Measurements from ENCODE around the gene ZNF263.

ZNF263 gene

GRCh38 chr16:3295783-3296182, 12.5 kb downstream of the ZNF263 start:
- no peak for TF ChIP-seq CTCF (conservative IDR thresholded peaks at IDR 0.05; ENCODE audit: low read depth, low read length)
- no peak for DNase-seq (ENCODE audit: low read depth)
- no peak overlapping the region for H3K4me3 ChIP-seq (ENCODE audit: low read length)

- H3K4me3 ChIP-seq (ENCODE audit: low read length): peak overlapping the region; percentile 59
- peak; percentile 89 for DNase-seq (ENCODE audit: low read depth)
- no peak for TF ChIP-seq CTCF (conservative IDR thresholded peaks at IDR 0.05; ENCODE audit: low read depth, low read length)
These were observed 21.1 kb downstream of the ZNF263 start for GRCh38 chr16:3304370-3304769.

- H3K4me3 ChIP-seq (ENCODE audit: low read length): peak within 1 kb of the TSS; percentile 59
- DNase-seq (ENCODE audit: low read depth): peak; percentile 65
- no peak for TF ChIP-seq CTCF (conservative IDR thresholded peaks at IDR 0.05; ENCODE audit: low read depth, low read length)
These were observed 22.1 kb downstream of the ZNF263 start, which contains the start of the genes TIGD7 and ZNF75A for GRCh38 chr16:3305109-3306068. Gene TIGD7 (minus strand): TSS chr16:3305430. CDS start chr16:3300614, 4,816 bp downstream. Gene ZNF75A (plus strand): TSS chr16:3305497. CDS start chr16:3308429, 2,932 bp downstream.

GRCh38 chr16:3306078-3306477, 22.8 kb downstream of the ZNF263 start:
- TF ChIP-seq CTCF (conservative IDR thresholded peaks at IDR 0.05; ENCODE audit: low read depth, low read length): no peak
- H3K4me3 ChIP-seq (ENCODE audit: low read length): peak overlapping the region; percentile 59
- no peak for DNase-seq (ENCODE audit: low read depth)

GRCh38 chr16:3311496-3311895, 28.2 kb downstream of the ZNF263 start:
- no peak for DNase-seq (ENCODE audit: low read depth)
- H3K4me3 ChIP-seq (ENCODE audit: low read length): no peak overlapping the region
- TF ChIP-seq CTCF (conservative IDR thresholded peaks at IDR 0.05; ENCODE audit: low read depth, low read length): no peak

- H3K4me3 ChIP-seq (ENCODE audit: low read length): no peak overlapping the region
- no peak for TF ChIP-seq CTCF (conservative IDR thresholded peaks at IDR 0.05; ENCODE audit: low read depth, low read length)
- no peak for DNase-seq (ENCODE audit: low read depth)
These were observed 34.2 kb downstream of the ZNF263 start for GRCh38 chr16:3317315-3317999.
